Activated CD4-positive, alpha-beta memory T cell treated with anti-CD3 and anti-CD28 coated beads for 36 hours (primary cell): ENCODE data around the gene CST2. TPM values are rescaled to one million over a fixed set of nuclear protein-coding genes. Genes with fewer than 3 reads are reported as not detected.
"Not testable (repeated sequence)": the region's sequence is repeated elsewhere in the genome, so short reads cannot be mapped to it uniquely, and the experiment has no call there.

Experiments used
- CTCF ChIA-PET: fragments of 350-600 bp; sonication (Branson Sonifier 250); formaldehyde crosslinking; loops from one replicate; lab custom pipeline; 2021; ENCODE audit warnings: antibody characterized with exemption, inconsistent platforms; lab: Charles Lee
- POLR2A ChIA-PET: fragments of 350-600 bp; sonication (Branson Sonifier 250); formaldehyde crosslinking; loops from one replicate; lab custom pipeline; 2021; ENCODE audit warnings: antibody characterized with exemption; lab: Charles Lee
- DNase-seq: peaks from one replicate; pipeline ENCODE4 v3.0.0-alpha.2; 2020
- H3K27ac Mint-ChIP-seq: one replicate; pipeline ENCODE4 v1.8.0; 2021; ENCODE audit warnings: mixed read lengths
- H3K27me3 Mint-ChIP-seq: one replicate; pipeline ENCODE4 v1.8.0; 2021; ENCODE audit warnings: mixed read lengths
- H3K36me3 Mint-ChIP-seq: one replicate; pipeline ENCODE4 v1.8.0; 2021; ENCODE audit warnings: mixed read lengths
- H3K4me1 Mint-ChIP-seq: one replicate; pipeline ENCODE4 v1.8.0; 2021; ENCODE audit warnings: low read depth, mixed read lengths
- H3K4me3 Mint-ChIP-seq: one replicate; pipeline ENCODE4 v1.8.0; 2021; ENCODE audit warnings: mild to moderate bottlenecking, mixed read lengths
- H3K9me3 Mint-ChIP-seq: one replicate; pipeline ENCODE4 v1.8.0; 2021; ENCODE audit warnings: mixed read lengths
- intact Hi-C: fragments of 100-400 bp; cut with micrococcal nuclease; formaldehyde crosslinking; loops from one replicate; pipeline ENCODE4 v1.15.1; 2023
- total RNA-seq, 2 experiments: library from RNA; stranded (reverse); gene quantifications; one replicate each; pipeline ENCODE4 v1.2.3, GENCODE V29; 2021

Gene CST2, protein sequence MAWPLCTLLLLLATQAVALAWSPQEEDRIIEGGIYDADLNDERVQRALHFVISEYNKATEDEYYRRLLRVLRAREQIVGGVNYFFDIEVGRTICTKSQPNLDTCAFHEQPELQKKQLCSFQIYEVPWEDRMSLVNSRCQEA
- total RNA-seq: not detected

DNA sequence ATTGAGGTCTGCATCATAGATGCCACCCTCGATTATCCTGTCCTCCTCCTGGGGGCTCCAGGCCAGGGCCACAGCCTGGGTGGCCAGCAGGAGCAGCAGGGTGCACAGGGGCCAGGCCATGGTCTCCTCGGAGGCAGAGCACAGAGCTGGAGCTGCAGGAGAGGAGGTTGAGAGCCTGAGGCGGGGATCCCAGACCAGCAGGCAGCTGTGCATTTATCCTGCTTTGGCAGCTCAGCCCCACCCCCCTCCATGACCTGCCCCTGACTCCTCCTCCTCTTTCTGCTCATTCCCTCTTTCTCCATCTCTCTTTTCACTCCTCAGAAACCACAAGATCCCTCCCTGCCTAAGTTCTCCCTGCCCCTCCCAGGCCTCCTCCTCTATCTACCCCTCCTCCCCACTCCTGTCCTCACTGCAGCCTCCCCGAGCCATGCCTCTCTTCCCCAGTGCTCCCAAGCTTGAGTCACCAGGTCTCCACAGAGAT lies at the start of gene CST2:
CST2 (minus strand) TSS at position 189 of the 481 bp plus-strand sequence; CDS start at position 120, 69 bp downstream.
- Mint-ChIP-seq H3K9me3 (no peaks in the 10 kb centered on the region), H3K4me3 (no peak within 1 kb of the TSS)
- POLR2A ChIA-PET: no interaction called here

DNA sequence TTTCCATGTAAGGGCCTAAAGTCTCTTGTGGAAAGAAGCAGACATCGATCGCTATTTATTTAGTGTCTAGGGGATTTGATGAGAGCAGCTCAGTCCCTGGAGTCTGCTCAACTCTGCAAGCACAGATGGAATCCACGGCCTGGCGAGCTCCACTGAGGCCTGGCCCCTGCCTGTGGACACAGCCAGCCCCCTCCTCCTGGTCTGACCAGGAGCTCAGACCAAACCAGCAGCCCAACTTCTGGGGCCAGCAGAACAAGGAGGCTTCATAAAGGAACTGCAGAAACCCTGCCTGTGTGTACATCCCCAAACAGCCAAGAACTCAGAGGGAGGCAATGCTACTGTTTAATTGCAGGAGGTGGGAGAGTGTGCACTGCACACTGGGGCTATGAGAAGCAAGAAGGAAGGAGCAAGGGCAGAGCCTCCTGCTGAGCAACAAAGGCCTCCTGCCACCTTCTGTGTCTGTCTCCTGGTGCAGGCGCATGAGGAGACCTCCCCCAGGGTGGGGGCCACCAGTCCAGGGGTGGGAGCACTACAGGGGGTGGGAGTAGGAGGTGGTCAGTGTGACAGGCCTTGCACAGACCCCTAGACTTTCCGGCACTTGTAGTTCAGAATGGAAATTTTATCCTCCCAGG lies 49.2 kb upstream of the CST2 start:
- CTCF ChIA-PET: no interaction called here
- Mint-ChIP-seq H3K27ac (no peak overlapping the region), H3K4me3 (no peak overlapping the region), H3K27me3 (peaks cover 8% of the 10 kb centered on the region), H3K4me1 (no peaks in the 10 kb centered on the region), H3K36me3 (no peaks in the 10 kb centered on the region), H3K9me3 (no peaks in the 10 kb centered on the region)
- intact Hi-C loops: no loop called here
- no peak for DNase-seq
- POLR2A ChIA-PET: no interaction called here

More for the DNA sequence above, at the start of gene CST2:
- Mint-ChIP-seq H3K36me3 (no peaks in the 10 kb centered on the region), H3K27me3 (peaks cover 3% of the 10 kb centered on the region), H3K27ac (no peak within 1 kb of the TSS), H3K4me1 (no peaks in the 10 kb centered on the region)
- no peak for DNase-seq
- intact Hi-C loops: no loop called here
- CTCF ChIA-PET: no interaction called here

DNA sequence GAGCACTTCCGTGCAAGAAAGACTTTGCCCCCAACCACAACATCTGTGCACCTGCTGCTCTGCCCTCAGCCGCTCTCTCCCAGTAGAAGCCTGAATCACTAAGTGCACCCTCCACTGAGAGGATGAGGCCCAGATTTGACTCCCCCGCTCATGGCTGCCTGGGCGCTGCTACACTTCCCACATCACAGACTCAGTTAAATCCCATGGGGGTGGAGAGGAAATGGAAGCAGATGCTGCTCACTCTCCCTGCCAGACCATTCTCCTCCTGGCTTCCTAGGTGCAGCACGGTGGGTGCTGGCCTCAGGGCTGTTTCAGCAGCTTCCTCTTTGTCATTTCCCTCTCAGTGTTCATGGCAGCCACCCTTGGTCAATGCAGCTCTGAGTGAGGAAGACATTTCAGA lies 48.2 kb upstream of the CST2 start:
- no peaks in the 10 kb centered on the region for H3K4me1 Mint-ChIP-seq
- intact Hi-C loops: no loop called here
- ChIA-PET CTCF (no interaction called here), POLR2A (no interaction called here)
- no peak overlapping the region for H3K4me3 Mint-ChIP-seq
- no peaks in the 10 kb centered on the region for H3K9me3 Mint-ChIP-seq
- H3K27ac Mint-ChIP-seq: no peak overlapping the region
- peaks cover 17% of the 10 kb centered on the region for H3K27me3 Mint-ChIP-seq
- no peaks in the 10 kb centered on the region for H3K36me3 Mint-ChIP-seq
- no peak for DNase-seq

DNA sequence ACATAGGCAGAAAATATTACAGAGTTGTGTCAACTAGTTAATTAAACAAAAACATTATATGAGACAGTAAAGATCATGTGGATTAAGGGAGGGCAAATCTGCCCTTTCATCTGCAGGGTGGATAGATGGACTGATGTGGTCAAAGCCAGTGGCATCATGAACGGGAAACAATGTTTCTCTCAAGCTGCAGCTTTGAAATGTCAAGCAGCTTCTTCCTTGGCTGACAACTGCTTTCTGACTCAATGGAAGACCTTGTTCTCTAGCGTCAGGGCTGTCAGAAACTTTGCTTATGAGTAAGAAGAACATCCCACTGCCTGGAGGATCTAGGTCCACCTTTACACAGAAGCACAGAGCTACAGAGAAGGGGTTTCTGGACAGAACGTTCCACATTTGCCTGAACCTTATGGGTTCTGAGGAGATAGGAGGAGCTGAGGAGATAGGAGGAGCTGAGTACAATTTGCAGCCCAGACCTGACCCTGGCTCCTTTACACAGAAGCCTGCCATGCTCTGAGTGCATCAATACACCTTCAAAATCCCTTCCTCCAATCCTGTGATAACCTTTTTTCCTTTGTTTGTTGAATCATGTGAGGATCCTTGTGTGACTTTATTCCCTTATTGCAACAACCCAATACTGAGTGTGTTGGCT lies 47.0 kb upstream of the CST2 start:
- intact Hi-C loops: no loop called here
- H3K27me3 Mint-ChIP-seq: peaks cover 23% of the 10 kb centered on the region
- no peak overlapping the region for H3K4me3 Mint-ChIP-seq
- no peaks in the 10 kb centered on the region for H3K36me3 Mint-ChIP-seq
- POLR2A ChIA-PET: no interaction called here
- no peaks in the 10 kb centered on the region for H3K4me1 Mint-ChIP-seq
- H3K27ac Mint-ChIP-seq: no peak overlapping the region
- DNase-seq: no peak
- no peaks in the 10 kb centered on the region for H3K9me3 Mint-ChIP-seq
- CTCF ChIA-PET: no interaction called here

DNA sequence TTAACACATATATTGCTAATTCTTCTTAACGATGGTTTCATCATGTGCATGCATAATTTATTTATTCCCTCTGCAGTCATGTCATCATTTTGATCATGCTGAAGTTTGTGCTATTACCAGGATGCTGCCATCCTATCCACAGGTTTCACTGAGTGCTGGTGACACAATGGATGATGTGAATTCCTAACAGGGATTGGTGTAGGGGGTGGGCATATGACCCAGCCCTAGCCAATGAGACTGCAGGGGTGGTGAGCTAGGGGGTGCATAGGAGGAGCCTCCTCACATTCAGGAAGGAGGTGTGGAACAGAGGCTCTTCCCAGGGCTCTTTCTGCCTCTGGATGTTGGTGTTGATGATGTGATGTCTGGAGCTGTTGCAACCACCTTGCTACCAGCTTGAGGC lies 45.5 kb upstream of the CST2 start:
- Mint-ChIP-seq H3K4me1 (no peaks in the 10 kb centered on the region), H3K27me3 (peaks cover 26% of the 10 kb centered on the region), H3K9me3 (no peaks in the 10 kb centered on the region), H3K36me3 (no peaks in the 10 kb centered on the region), H3K4me3 (no peak overlapping the region), H3K27ac (no peak overlapping the region)
- DNase-seq: no peak
- ChIA-PET POLR2A (no interaction called here), CTCF (no interaction called here)
- intact Hi-C loops: no loop called here

DNA sequence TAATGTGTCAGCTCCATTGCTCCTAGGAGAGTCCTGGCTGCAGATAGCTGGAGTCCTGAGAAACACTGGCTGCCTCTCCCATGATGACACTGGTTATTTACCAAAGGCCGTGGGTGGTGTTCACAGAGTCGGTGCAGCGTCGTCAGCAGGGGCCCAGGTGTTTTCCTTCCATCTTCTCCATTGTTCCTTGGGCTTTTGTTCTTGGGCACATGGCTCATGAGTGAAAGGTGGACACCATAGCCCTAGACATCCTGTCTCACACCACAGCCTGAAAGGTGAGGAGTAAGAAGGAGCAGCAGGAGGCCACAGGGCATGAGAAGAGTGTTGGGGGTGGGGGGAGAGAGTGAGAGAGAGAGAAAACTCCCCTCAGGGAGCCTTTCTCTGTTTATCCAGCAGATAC lies 43.9 kb upstream of the CST2 start:
- DNase-seq: no peak
- H3K36me3 Mint-ChIP-seq: no peaks in the 10 kb centered on the region
- intact Hi-C loops: no loop called here
- peaks cover 30% of the 10 kb centered on the region for H3K27me3 Mint-ChIP-seq
- CTCF ChIA-PET: no interaction called here
- POLR2A ChIA-PET: no interaction called here
- H3K4me3 Mint-ChIP-seq: no peak overlapping the region
- no peaks in the 10 kb centered on the region for H3K4me1 Mint-ChIP-seq
- H3K9me3 Mint-ChIP-seq: no peaks in the 10 kb centered on the region
- no peak overlapping the region for H3K27ac Mint-ChIP-seq

DNA sequence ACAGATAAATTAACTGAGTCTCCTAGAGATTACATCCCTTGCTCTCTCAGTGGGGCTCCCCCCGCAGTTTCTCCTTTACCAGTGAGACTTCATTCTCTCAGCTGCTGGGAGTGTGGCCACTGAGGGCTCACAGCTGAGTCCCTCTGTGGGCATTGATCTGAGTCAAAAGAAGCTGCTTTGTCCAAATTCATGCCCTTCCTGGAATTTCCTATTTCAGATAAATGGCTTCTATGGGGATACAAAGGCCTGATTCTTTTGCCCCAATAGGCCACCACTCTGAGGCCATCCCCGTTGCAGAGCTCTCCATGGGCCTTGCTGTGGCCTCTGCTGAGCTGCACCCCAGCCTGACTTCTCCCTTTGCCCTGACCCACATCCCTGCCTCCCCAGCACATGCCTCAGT lies 43.0 kb upstream of the CST2 start:
- Mint-ChIP-seq H3K27ac (no peak overlapping the region), H3K4me1 (no peaks in the 10 kb centered on the region), H3K9me3 (no peaks in the 10 kb centered on the region), H3K36me3 (no peaks in the 10 kb centered on the region), H3K27me3 (peaks cover 31% of the 10 kb centered on the region), H3K4me3 (no peak overlapping the region)
- intact Hi-C loops: no loop called here
- CTCF ChIA-PET: no interaction called here
- DNase-seq: no peak
- POLR2A ChIA-PET: no interaction called here

DNA sequence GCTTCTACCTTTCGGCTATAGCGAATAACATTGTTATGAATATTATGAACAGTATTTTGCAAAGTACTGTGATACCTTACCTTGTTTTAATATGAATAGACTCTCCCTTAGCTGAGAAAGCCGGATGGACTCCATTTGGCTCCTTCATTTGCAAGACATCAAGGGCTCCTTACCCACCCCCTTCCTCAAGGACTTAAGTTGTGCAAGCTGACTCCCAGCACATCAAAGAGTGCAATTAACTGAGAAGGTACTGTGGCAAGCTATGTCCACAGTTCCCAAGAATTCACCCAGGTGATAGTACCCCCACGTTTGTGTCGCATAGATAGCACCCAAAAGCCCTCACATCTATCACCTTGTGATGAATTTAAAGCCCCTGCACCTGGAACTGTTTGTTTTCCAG lies 41.8 kb upstream of the CST2 start:
- no peak overlapping the region for H3K4me3 Mint-ChIP-seq
- H3K9me3 Mint-ChIP-seq: peaks cover under 1% of the 10 kb centered on the region
- DNase-seq: no peak
- no peaks in the 10 kb centered on the region for H3K4me1 Mint-ChIP-seq
- intact Hi-C loops: no loop called here
- no peak overlapping the region for H3K27ac Mint-ChIP-seq
- H3K27me3 Mint-ChIP-seq: peaks cover 31% of the 10 kb centered on the region
- CTCF ChIA-PET: no interaction called here
- POLR2A ChIA-PET: no interaction called here
- H3K36me3 Mint-ChIP-seq: no peaks in the 10 kb centered on the region

DNA sequence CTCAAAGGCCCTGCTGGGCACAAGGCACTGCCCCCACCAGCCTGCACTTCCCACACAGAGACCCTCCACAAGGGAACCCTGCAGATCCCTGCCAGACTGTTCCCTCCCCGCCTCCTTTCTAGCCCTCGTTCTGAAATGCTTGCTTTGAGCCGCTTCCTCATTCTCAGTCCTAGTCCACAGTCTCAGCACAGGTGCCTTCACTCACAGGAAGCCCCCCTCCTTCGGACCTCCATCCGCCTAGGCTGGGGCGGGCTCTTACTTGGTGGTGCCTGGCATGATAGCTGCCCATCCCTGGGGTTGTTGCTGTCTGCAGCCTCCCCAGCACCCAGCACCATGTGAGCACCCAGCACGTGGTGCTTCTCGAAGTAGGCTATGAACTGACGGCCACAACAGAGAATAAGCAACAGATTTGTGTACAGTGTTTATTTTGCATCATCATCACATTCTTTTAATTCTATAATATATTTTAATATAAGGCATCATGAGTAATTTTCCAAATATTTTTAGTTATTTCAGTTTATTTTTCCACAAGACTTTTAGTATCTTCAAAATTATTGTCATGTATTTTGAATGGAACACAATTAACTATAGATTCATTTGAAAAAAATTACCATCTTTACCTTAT lies 40.7 kb upstream of the CST2 start:
- intact Hi-C loops: no loop called here
- Mint-ChIP-seq H3K4me3 (no peak overlapping the region), H3K27me3 (peaks cover 27% of the 10 kb centered on the region), H3K4me1 (no peaks in the 10 kb centered on the region), H3K9me3 (peaks cover 3% of the 10 kb centered on the region), H3K27ac (no peak overlapping the region), H3K36me3 (no peaks in the 10 kb centered on the region)
- DNase-seq: no peak
- ChIA-PET CTCF (no interaction called here), POLR2A (no interaction called here)

DNA sequence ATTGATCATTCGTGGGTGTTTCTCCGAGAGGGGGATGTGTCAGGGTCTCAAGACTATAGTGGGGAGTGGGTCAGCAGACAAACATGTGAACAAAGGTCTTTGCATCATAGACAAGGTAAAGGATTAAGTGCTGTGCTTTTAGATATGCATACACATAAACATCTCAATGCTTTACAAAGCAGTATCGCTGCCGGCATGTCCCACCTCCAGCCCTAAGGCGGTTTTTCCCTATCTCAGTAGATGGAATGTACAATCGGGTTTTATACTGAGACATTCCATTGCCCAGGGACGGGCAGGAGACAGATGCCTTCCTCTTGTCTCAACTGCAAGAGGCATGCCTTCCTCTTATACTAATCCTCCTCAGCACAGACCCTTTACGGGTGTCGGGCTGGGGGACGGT lies 34.2 kb upstream of the CST2 start:
- H3K4me1 Mint-ChIP-seq, intact Hi-C loops, H3K4me3 Mint-ChIP-seq, CTCF ChIA-PET, H3K27ac Mint-ChIP-seq, H3K36me3 Mint-ChIP-seq, H3K27me3 Mint-ChIP-seq, H3K9me3 Mint-ChIP-seq, POLR2A ChIA-PET, DNase-seq: not testable (repeated sequence)

DNA sequence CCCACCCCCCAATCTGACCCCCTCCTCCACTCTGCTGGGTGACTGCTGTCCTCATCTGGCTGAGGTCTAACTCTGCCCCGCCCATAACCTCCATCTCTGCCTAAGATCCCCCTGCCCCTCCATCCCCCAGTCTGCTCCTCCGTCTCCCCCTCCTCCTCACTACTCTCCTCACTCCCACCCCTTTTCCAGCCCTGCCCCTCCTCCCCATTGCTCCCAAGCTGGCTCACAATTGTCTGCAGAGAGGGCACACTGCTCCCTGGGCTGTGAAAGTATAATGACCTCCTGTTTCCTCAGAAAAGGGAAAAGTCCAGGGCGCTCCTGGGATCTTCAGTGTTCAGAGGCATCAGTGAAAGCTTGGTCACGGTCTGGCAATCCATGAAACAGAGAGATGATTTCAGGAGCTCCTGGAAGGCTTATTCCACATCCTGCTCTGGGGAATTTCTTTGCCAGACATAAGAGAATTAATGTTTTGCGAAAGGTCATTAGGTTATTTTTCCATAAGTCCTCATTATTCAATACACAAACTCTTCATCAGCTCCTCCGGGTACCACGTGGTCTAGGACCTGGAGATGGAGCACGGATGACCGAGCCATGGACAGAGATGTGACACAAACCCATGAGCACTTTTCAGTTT lies 31.6 kb upstream of the CST2 start:
- Mint-ChIP-seq H3K9me3 (peaks cover under 1% of the 10 kb centered on the region), H3K4me1 (no peaks in the 10 kb centered on the region), H3K4me3 (no peak overlapping the region), H3K36me3 (no peaks in the 10 kb centered on the region), H3K27ac (no peak overlapping the region), H3K27me3 (no peaks in the 10 kb centered on the region)
- POLR2A ChIA-PET: no interaction called here
- no peak for DNase-seq
- CTCF ChIA-PET: no interaction called here
- intact Hi-C loops: no loop called here

DNA sequence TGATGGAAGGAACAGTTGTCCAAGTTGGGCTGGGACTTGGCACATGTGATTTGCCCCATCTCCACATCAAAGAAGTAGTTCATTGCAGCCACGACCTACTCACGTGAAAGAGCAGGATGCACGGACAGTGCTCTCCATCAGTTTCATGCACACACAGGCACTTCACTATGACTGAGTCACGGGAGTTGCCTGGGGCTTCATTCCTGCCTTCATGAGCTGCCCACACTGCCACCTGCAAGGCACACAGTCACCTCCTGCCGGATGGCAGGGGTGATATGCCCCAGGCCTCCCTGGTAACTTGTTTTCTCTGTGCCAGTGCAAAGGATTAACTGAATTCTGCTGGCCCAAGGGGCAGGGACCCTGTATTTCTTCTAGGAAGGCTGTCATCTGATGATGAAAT lies 30.2 kb upstream of the CST2 start:
- Mint-ChIP-seq H3K4me3 (no peak overlapping the region), H3K27me3 (no peaks in the 10 kb centered on the region), H3K36me3 (no peaks in the 10 kb centered on the region), H3K4me1 (no peaks in the 10 kb centered on the region), H3K27ac (no peak overlapping the region), H3K9me3 (no peaks in the 10 kb centered on the region)
- ChIA-PET POLR2A (no interaction called here), CTCF (no interaction called here)
- intact Hi-C loops: no loop called here
- no peak for DNase-seq
